Upper lobe of left lung (tissue), 6 donors: ENCODE measurements around the gene OR5H14. TPM values are rescaled to one million over a fixed set of nuclear protein-coding genes. Genes with fewer than 3 reads are reported as not detected.
A peak's percentile ranks its signal among the peaks of the same experiment; 100 is the strongest.
"Not testable (repeated sequence)": the region's sequence is repeated elsewhere in the genome, so short reads cannot be mapped to it uniquely, and the experiment has no call there.

Experiments used
- ATAC-seq, 2 donors: fragments of 200-7000 bp; cut with Tn5 transposase; one replicate each; pipeline ENCODE4 v1.9.1; 2022; ENCODE audit warnings: mild to moderate bottlenecking in 2 of 2, moderate library complexity in 2 of 2; ENCODE audit not compliant: low FRiP score in 2 of 2
- DNase-seq, 2 donors: peaks; one replicate each; pipeline ENCODE4 v3.0.0-alpha.2; 2019 to 2020
- H3K27ac ChIP-seq, 4 donors: fragments of 200-600 bp; sonication (generic); one replicate each; pipeline ENCODE4 v1.5.1; 2016 to 2019
- H3K27me3 ChIP-seq, 4 donors: fragments of 200-600 bp; sonication (generic); one replicate each; pipeline ENCODE4 v1.5.1; 2017 to 2019
- H3K36me3 ChIP-seq, 4 donors: fragments of 200-600 bp; sonication (generic); one replicate each; pipeline ENCODE4 v1.5.1; 2016 to 2019
- H3K4me1 ChIP-seq, 4 donors: fragments of 200-600 bp; sonication (generic); one replicate each; pipeline ENCODE4 v1.5.1; 2018 to 2019
- H3K4me3 ChIP-seq, 4 donors: fragments of 200-600 bp; sonication (generic); one replicate each; pipeline ENCODE4 v1.5.1; 2017 to 2019; ENCODE audit warnings: mild to moderate bottlenecking in 2 of 4, moderate library complexity in 1 of 4
- H3K9me3 ChIP-seq, 4 donors: fragments of 200-600 bp; sonication (generic); one replicate each; pipeline ENCODE4 v1.5.1; 2018 to 2019
- EP300 ChIP-seq, 4 donors: sonication (generic); formaldehyde crosslinking; IDR thresholded peaks; one replicate each; pipeline ENCODE4 v1.5.1; 2017; ENCODE audit warnings: antibody characterized with exemption in 4 of 4, control low read depth in 2 of 4
- POLR2A ChIP-seq, 4 donors: fragments of 450-650 bp; IDR thresholded peaks; one replicate each; pipeline ENCODE4 v1.5.1; 2016 to 2017; ENCODE audit warnings: antibody characterized with exemption in 4 of 4, mild to moderate bottlenecking in 2 of 4
- POLR2AphosphoS5 ChIP-seq, 2 donors: sonication (generic); formaldehyde crosslinking; IDR thresholded peaks; one replicate each; pipeline ENCODE4 v1.5.1; 2017; ENCODE audit warnings: antibody characterized with exemption in 2 of 2
- WGBS, 2 donors: methylation state at CpG; one replicate each; pipeline ENCODE4 v1.1.5; 2017 to 2018; 5-methylcytosine and 5-hydroxymethylcytosine counted together
- total RNA-seq, 6 donors: library from RNA; depleted of rRNA in 4 of 6; stranded (reverse); fragments of >200 nt in 4 of 6; gene quantifications; one replicate each; pipeline versions ENCODE4 v1.1.0 to v1.2.1, GENCODE V29; 2016 to 2021
- TF ChIP-seq, protein P1 (sequence below), 6 experiments: fragments of 450-650 bp in 4 of 6; fragments of 200-600 bp in 2 of 6; sonication (generic) in 2 of 6; IDR thresholded peaks; one replicate each; pipeline ENCODE4 v1.5.1; 2016 to 2019; ENCODE audit warnings: antibody characterized with exemption in 6 of 6
- donor health status: DM: no; HTN: no; CAD: no; lungs with moderate emphysema.
- donor health status: DM: no; HTN: yes; CAD: no; lungs with severe emphysema.

OR5H14 gene
- total RNA-seq, 6 donors from 2014 or later: not detected

GRCh38 chr3:98188545-98188944, 41.3 kb downstream of the OR5H14 start:
- no peaks in the 10 kb centered on the region for H3K4me1 ChIP-seq
- no peaks in the 10 kb centered on the region for H3K27me3 ChIP-seq
- H3K36me3 ChIP-seq: no peaks in the 10 kb centered on the region
- no peak overlapping the region for H3K4me3 ChIP-seq
- TF ChIP-seq, protein P1, sequence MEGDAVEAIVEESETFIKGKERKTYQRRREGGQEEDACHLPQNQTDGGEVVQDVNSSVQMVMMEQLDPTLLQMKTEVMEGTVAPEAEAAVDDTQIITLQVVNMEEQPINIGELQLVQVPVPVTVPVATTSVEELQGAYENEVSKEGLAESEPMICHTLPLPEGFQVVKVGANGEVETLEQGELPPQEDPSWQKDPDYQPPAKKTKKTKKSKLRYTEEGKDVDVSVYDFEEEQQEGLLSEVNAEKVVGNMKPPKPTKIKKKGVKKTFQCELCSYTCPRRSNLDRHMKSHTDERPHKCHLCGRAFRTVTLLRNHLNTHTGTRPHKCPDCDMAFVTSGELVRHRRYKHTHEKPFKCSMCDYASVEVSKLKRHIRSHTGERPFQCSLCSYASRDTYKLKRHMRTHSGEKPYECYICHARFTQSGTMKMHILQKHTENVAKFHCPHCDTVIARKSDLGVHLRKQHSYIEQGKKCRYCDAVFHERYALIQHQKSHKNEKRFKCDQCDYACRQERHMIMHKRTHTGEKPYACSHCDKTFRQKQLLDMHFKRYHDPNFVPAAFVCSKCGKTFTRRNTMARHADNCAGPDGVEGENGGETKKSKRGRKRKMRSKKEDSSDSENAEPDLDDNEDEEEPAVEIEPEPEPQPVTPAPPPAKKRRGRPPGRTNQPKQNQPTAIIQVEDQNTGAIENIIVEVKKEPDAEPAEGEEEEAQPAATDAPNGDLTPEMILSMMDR (IDR thresholded peaks at IDR 0.05): peak in 2 of 6 experiments; percentile 20 to 22
- TF ChIP-seq POLR2A (IDR thresholded peaks at IDR 0.05): no peak
- no peak for TF ChIP-seq EP300 (IDR thresholded peaks at IDR 0.05)
- no peak for TF ChIP-seq POLR2AphosphoS5 (IDR thresholded peaks at IDR 0.05)
- DNase-seq (no peak), ATAC-seq (peak; percentile 51 to 63)
- H3K9me3 ChIP-seq: no peaks in the 10 kb centered on the region
- H3K27ac ChIP-seq: no peak overlapping the region
- 13 to 32% methylated on average over 3 of the region's 3 CpGs for WGBS, 2 donors

GRCh38 chr3:98190911-98191310, 43.6 kb downstream of the OR5H14 start:
- not testable (repeated sequence) for H3K4me1 ChIP-seq, DNase-seq, H3K4me3 ChIP-seq, H3K36me3 ChIP-seq, H3K9me3 ChIP-seq, ATAC-seq, H3K27me3 ChIP-seq, H3K27ac ChIP-seq

DNA sequence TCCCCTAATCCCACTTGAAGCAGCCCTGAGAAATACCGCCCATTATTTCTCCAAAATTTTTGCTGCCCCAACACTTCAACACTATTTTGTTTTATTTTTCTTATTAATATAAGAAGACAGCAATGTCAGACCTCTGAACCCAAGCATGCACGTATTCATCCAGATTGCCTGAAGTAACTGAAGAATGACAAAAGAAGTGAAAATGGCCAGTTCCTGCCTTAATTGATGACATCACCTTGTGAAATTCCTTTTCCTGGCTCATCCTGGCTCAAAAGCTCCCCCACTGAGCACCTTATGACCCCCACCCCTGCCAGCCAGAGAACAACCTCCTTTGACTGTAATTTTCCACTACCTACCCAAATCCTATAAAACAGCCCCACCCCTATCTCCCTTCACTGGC, 49.0 kb downstream of the OR5H14 start:
- not testable (repeated sequence) for H3K4me1 ChIP-seq, DNase-seq, H3K27me3 ChIP-seq, H3K4me3 ChIP-seq, H3K27ac ChIP-seq, H3K36me3 ChIP-seq, ATAC-seq, H3K9me3 ChIP-seq
- 79 to 85% methylated on average over 2 of the region's 2 CpGs for WGBS, 2 donors

- Histone ChIP-seq H3K4me1 (no peaks in the 10 kb centered on the region), H3K4me3 (no peak overlapping the region), H3K36me3 (no peaks in the 10 kb centered on the region), H3K27ac (no peak overlapping the region), H3K9me3 (no peaks in the 10 kb centered on the region), H3K27me3 (no peaks in the 10 kb centered on the region)
- 45 to 50% methylated on average over 1 of the region's 1 CpG for WGBS, 2 donors
- TF ChIP-seq, protein P1 (IDR thresholded peaks at IDR 0.05): no peak
- TF ChIP-seq EP300 (IDR thresholded peaks at IDR 0.05) (no peak), POLR2AphosphoS5 (IDR thresholded peaks at IDR 0.05) (no peak), POLR2A (IDR thresholded peaks at IDR 0.05) (no peak)
- ATAC-seq (no peak), DNase-seq (no peak)
Measured at GRCh38 chr3:98199020-98199419, 51.7 kb downstream of the OR5H14 start.

Other genes starting within 250 kb of the OR5H14 start
- 10 to 100 TPM; 15.9 to 33.9 (median 21.4) TPM for gene RIOX2, start 175.0 kb upstream of the OR5H14 start, total RNA-seq
- not detected for gene GABRR3, start 112.2 kb upstream of the OR5H14 start, total RNA-seq
- not detected for gene OR5AC2, start 60.3 kb upstream of the OR5H14 start, total RNA-seq
- not detected for gene OR5H1, start 16.8 kb upstream of the OR5H14 start, total RNA-seq
- not detected for gene OR5H15, start 19.2 kb downstream of the OR5H14 start, total RNA-seq
- gene OR5H6, start 116.8 kb downstream of the OR5H14 start, total RNA-seq: not detected
- not detected for gene OR5H2, start 135.0 kb downstream of the OR5H14 start, total RNA-seq
- not detected for gene OR5K4, start 206.4 kb downstream of the OR5H14 start, total RNA-seq
- not detected for gene OR5K3, start 243.2 kb downstream of the OR5H14 start, total RNA-seq